ENCODE results near the gene PTPRG. TPM values are rescaled to one million over a fixed set of nuclear protein-coding genes. Genes with fewer than 3 reads are reported as not detected.

Gene PTPRG
- total RNA-seq, 1 experiment from 2014 or later: 69.3 TPM

DNA sequence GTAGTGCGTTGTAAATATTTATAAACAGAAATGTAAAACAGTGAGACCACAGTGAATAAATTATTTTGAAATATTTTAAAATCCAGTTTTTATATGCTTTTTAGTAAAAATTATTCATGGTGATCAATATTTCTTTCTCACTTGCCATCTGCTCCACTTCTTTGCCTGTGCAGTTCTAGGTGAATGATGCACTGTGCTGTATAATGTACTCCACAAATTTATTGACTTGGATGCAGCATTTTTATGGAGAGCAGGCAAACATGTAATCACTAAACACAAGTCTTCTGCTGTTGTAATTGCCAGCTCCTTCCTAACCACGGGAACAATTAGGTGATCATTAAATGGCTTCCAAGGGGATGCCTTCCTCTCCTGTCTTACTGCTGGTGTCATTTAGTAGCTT is 395.9 kb downstream of the PTPRG start:
- no peak overlapping the region for H2BK12ac ChIP-seq (ENCODE audit: insufficient read length, low read depth, low read length)
- H3K27me3 ChIP-seq (ENCODE audit: insufficient read depth, low read length): no peaks in the 10 kb centered on the region
- H3K4me1 Mint-ChIP-seq: peaks cover 38 to 45% of the 10 kb centered on the region in 2 experiments
- no peak overlapping the region for H3T11ph ChIP-seq (ENCODE audit: low read length)
- no peak overlapping the region for H2AK5ac ChIP-seq (ENCODE audit: insufficient read length, low read length)
- H3K79me1 ChIP-seq (ENCODE audit: insufficient read depth, low read depth, low read length, poor library complexity, severe bottlenecking): no peaks in the 10 kb centered on the region
- no peak overlapping the region for H4K8ac ChIP-seq (replicated peaks; ENCODE audit: insufficient read length, low read depth, low read length)
- no peak overlapping the region for H3K4me2 ChIP-seq (ENCODE audit: insufficient read depth, insufficient read length, low read length)
- H3K23ac ChIP-seq (ENCODE audit: insufficient read length, low read depth, low read length): no peak overlapping the region
- no peak overlapping the region for H3K4ac ChIP-seq (ENCODE audit: low read depth, low read length)
- no peak overlapping the region for H2BK120ac ChIP-seq (ENCODE audit: low read depth, low read length, poor library complexity, severe bottlenecking)
- no peak overlapping the region for H3K56ac ChIP-seq (ENCODE audit: insufficient read length, low read depth, low read length)
- no peak overlapping the region for H4K91ac ChIP-seq (ENCODE audit: insufficient read length, low read depth, low read length)
- H2BK5ac ChIP-seq (ENCODE audit: insufficient read length, low read length): no peak overlapping the region
- H3K4me1 ChIP-seq (ENCODE audit: insufficient read depth, low read length): peaks cover 17% of the 10 kb centered on the region; the same call in 1 of the 2 replicates
- no peaks in the 10 kb centered on the region for H4K20me1 ChIP-seq (ENCODE audit: control insufficient read depth, insufficient read depth, insufficient read length)
- peaks cover 6% of the 10 kb centered on the region; the same call in 1 of the 2 replicates for H3K79me2 ChIP-seq (ENCODE audit: insufficient read depth, low read length)
- no peak overlapping the region for H3K4me3 Mint-ChIP-seq
- H3K27ac ChIP-seq (ENCODE audit: insufficient read length, low read depth, low read length): no peak overlapping the region
- TF ChIP-seq, protein P1, sequence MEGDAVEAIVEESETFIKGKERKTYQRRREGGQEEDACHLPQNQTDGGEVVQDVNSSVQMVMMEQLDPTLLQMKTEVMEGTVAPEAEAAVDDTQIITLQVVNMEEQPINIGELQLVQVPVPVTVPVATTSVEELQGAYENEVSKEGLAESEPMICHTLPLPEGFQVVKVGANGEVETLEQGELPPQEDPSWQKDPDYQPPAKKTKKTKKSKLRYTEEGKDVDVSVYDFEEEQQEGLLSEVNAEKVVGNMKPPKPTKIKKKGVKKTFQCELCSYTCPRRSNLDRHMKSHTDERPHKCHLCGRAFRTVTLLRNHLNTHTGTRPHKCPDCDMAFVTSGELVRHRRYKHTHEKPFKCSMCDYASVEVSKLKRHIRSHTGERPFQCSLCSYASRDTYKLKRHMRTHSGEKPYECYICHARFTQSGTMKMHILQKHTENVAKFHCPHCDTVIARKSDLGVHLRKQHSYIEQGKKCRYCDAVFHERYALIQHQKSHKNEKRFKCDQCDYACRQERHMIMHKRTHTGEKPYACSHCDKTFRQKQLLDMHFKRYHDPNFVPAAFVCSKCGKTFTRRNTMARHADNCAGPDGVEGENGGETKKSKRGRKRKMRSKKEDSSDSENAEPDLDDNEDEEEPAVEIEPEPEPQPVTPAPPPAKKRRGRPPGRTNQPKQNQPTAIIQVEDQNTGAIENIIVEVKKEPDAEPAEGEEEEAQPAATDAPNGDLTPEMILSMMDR (conservative IDR thresholded peaks at IDR 0.05): no peak
- no peak overlapping the region for H2BK20ac ChIP-seq (ENCODE audit: low read depth, low read length, poor library complexity, severe bottlenecking)
- H3K18ac ChIP-seq (ENCODE audit: insufficient read length, low read depth, low read length): no peak overlapping the region
- no peaks in the 10 kb centered on the region; a peak in 1 of 7 replicates for H3K36me3 Mint-ChIP-seq (ENCODE audit: insufficient read depth in 1 of 3, low read depth in 3 of 3)
- no peak overlapping the region for H2BK15ac ChIP-seq (ENCODE audit: low read depth, low read length)
- H3K23me2 ChIP-seq (ENCODE audit: insufficient read length, low read depth, low read length, poor library complexity, severe bottlenecking): no peaks in the 10 kb centered on the region
- no peak overlapping the region for H2AFZ ChIP-seq (ENCODE audit: low read length)
- no peak overlapping the region for H4K5ac ChIP-seq (ENCODE audit: insufficient read length, low read depth, low read length)
- H3K14ac ChIP-seq (ENCODE audit: insufficient read depth, low read length): no peak overlapping the region
- no peak overlapping the region for H3K9ac ChIP-seq (ENCODE audit: extremely low read depth, insufficient read length, low read length)
- H3K27me3 Mint-ChIP-seq (ENCODE audit: low read depth): no peaks in the 10 kb centered on the region
- H3K9me3 Mint-ChIP-seq: no peaks in the 10 kb centered on the region
- H3K27ac Mint-ChIP-seq: no peak overlapping the region
- no peaks in the 10 kb centered on the region for H3K9me3 ChIP-seq (ENCODE audit: control insufficient read depth, low read depth, low read length)
- DNase-seq: no peak
- WGBS (ENCODE audit: extremely low coverage, insufficient read length, low lambda C conversion rate): no CpG with 5 or more reads among the region's 2 CpGs
